Measurements from ENCODE around the gene ST6GALNAC6.

DNA sequence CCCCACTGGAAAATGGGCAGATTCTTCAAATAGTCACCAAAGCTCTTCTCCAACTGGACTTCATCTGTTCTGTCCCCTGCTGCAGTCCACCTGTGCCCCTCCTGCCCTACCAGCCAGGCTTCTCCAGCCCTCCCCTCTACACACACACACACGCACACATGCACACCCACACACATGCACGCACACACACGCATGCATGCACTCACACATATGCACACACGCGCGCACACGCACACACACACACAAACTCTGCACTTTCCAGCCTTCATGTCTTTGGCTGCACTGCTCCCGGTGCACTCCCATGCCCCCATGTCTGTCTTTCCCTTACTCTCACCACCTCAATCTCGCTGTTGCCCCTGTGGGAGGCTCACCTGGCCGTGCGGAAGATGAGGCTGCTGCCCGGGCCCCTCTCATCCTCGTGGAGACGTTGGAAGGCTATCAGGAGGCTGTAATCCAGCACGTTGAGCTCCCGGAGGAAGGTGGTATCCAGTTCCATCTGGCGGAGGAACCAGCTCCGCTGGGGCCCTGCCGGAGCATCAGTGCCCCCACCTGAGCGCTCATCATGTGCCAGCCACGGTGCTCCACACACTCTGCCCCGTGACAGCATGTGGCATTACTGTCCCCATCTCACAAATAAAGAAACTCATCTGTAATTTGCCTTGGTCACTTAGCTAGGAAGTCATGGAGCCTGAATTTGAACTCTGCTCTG lies 25.5 kb upstream of the ST6GALNAC6 start:
- no peak for TF ChIP-seq EZH2 (IDR thresholded peaks at IDR 0.05; ENCODE audit: borderline replicate concordance)
- TF ChIP-seq, protein P1, sequence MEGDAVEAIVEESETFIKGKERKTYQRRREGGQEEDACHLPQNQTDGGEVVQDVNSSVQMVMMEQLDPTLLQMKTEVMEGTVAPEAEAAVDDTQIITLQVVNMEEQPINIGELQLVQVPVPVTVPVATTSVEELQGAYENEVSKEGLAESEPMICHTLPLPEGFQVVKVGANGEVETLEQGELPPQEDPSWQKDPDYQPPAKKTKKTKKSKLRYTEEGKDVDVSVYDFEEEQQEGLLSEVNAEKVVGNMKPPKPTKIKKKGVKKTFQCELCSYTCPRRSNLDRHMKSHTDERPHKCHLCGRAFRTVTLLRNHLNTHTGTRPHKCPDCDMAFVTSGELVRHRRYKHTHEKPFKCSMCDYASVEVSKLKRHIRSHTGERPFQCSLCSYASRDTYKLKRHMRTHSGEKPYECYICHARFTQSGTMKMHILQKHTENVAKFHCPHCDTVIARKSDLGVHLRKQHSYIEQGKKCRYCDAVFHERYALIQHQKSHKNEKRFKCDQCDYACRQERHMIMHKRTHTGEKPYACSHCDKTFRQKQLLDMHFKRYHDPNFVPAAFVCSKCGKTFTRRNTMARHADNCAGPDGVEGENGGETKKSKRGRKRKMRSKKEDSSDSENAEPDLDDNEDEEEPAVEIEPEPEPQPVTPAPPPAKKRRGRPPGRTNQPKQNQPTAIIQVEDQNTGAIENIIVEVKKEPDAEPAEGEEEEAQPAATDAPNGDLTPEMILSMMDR (IDR thresholded peaks at IDR 0.05; ENCODE audit: poor library complexity): no peak
